K562 (cell line): ENCODE results near the gene ULBP2. TPM values are rescaled to one million over a fixed set of nuclear protein-coding genes. Genes with fewer than 3 reads are reported as not detected.
"Not testable (repeated sequence)": the region's sequence is repeated elsewhere in the genome, so short reads cannot be mapped to it uniquely, and the experiment has no call there.

Experiments
- ATAC-seq: fragments of 200-7000 bp; cut with Tn5 transposase; 3 replicates; pipeline ENCODE4 v1.9.1; 2020; ENCODE audit warnings: moderate library complexity
- BruUV-seq: library from RNA; stranded (reverse); fragments of 400-500 nt; replicated peaks from 2 replicates; lab custom pipeline; 2021; lab: Mats Ljungman, UMichigan
- CTCF ChIA-PET: fragments of 300-600 bp; formaldehyde crosslinking; extraction: SDS; loops from one replicate; lab custom pipeline; 2021; ENCODE audit warnings: low intra/inter-chr PET ratio; lab: Yijun Ruan, JAX
- POLR2A ChIA-PET: fragments of 300-600, 350-650 bp; sonication (Branson Sonifier 250); formaldehyde crosslinking; extraction: SDS; loops from one replicate; lab custom pipeline; 2021; ENCODE audit warnings: antibody characterized with exemption, inconsistent platforms; lab: Yijun Ruan, JAX
- DNase-seq, 4 experiments: peaks; one replicate each; pipeline versions ENCODE4 v3.0.0 to v3.0.0-alpha.2; 2011 to 2018; ENCODE audit warnings: low spot score in 3 of 4, mixed read lengths in 3 of 4; ENCODE audit errors: extremely low read depth in 1 of 4
- FAIRE-seq: peaks from 2 replicates; lab custom pipeline; 2011; peaks lifted over from hg19 to GRCh38; lab: Jason Lieb, UNC
- H2AFZ ChIP-seq: 2 replicates; pipeline ENCODE4 v1.6.0; 2011; ENCODE audit warnings: low read depth, low read length, control low read depth, inconsistent platforms
- H3K27ac ChIP-seq: fragments of 200-600 bp; 3 replicates; pipeline ENCODE4 v1.8.0; 2011; ENCODE audit warnings: low read depth, mild to moderate bottlenecking, control low read depth, inconsistent platforms, low read length, moderate library complexity, mixed read lengths; ENCODE audit errors: extremely low read depth
- H3K27me3 ChIP-seq, 2 experiments: fragments of 300-600 bp in 1 of 2; 2 replicates in 1 of 2; 3 replicates in 1 of 2; pipeline versions ENCODE4 v1.6.0 to v1.8.0; 2011; ENCODE audit warnings: inconsistent platforms in 2 of 2, low read length in 2 of 2, mild to moderate bottlenecking in 1 of 2, mixed read lengths in 1 of 2, moderate library complexity in 1 of 2; ENCODE audit not compliant: control insufficient read depth in 2 of 2, insufficient read depth in 2 of 2
- H3K36me3 ChIP-seq: fragments of 300-600 bp; 3 replicates; pipeline ENCODE4 v1.8.0; 2011; ENCODE audit warnings: mild to moderate bottlenecking, low read length, inconsistent platforms; ENCODE audit not compliant: control insufficient read depth, insufficient read depth
- H3K4me1 ChIP-seq, 2 experiments: fragments of 200-600 bp in 1 of 2; replicated peaks in 1 of 2; 2 replicates in 1 of 2; 3 replicates in 1 of 2; pipeline versions ENCODE4 v1.5.1 to v1.8.0; 2011; ENCODE audit warnings: inconsistent platforms in 2 of 2, low read length in 2 of 2, mild to moderate bottlenecking in 1 of 2, mixed read lengths in 1 of 2, moderate library complexity in 1 of 2; ENCODE audit not compliant: control insufficient read depth in 2 of 2, insufficient read depth in 2 of 2
- H3K4me2 ChIP-seq: 2 replicates; pipeline ENCODE4 v1.6.1; 2011; ENCODE audit warnings: low read length, control low read depth, inconsistent platforms, mixed read lengths; ENCODE audit not compliant: insufficient read depth
- H3K4me3 ChIP-seq: fragments of 200-600 bp; sonication (generic), shearing (Covaris generic); 2 replicates; pipeline ENCODE4 v1.5.1; 2016; ENCODE audit warnings: control low read depth, inconsistent platforms
- H3K79me2 ChIP-seq: fragments of 200-600 bp; 3 replicates; pipeline ENCODE4 v1.8.0; 2011; ENCODE audit warnings: low read length, inconsistent platforms; ENCODE audit not compliant: control insufficient read depth, insufficient read depth
- H3K9ac ChIP-seq, 2 experiments: 2 replicates each; pipeline versions ENCODE4 v1.6.0 to v1.6.1; 2011; ENCODE audit warnings: low read depth in 2 of 2, low read length in 2 of 2, control low read depth in 1 of 2, inconsistent platforms in 1 of 2, mild to moderate bottlenecking in 1 of 2, mixed read lengths in 1 of 2; ENCODE audit not compliant: insufficient read depth in 1 of 2
- H3K9me1 ChIP-seq: one replicate; pipeline ENCODE4 v1.6.0; 2011; ENCODE audit warnings: inconsistent platforms, mild to moderate bottlenecking, low read length, moderate library complexity; ENCODE audit not compliant: control insufficient read depth, insufficient read depth
- H3K9me3 ChIP-seq: replicated peaks from 2 replicates; pipeline ENCODE4 v1.5.1; 2011; ENCODE audit warnings: low read depth, low read length, inconsistent platforms; ENCODE audit not compliant: control insufficient read depth, insufficient read depth
- H4K20me1 ChIP-seq: replicated peaks from 2 replicates; pipeline ENCODE4 v1.6.1; 2011; ENCODE audit warnings: low read length, inconsistent platforms, mixed read lengths; ENCODE audit not compliant: control insufficient read depth, insufficient read depth
- WGBS: fragments of 100-300 bp; shearing (Covaris generic); methylation state at CpG from one replicate; pipeline ENCODE4 v1.1.6; 2016; ENCODE audit warnings: low coverage, mixed read lengths; ENCODE audit not compliant: insufficient coverage; ENCODE audit errors: missing lambda C conversion rate; 5-methylcytosine and 5-hydroxymethylcytosine counted together
- in situ Hi-C: fragments of 300-500 bp; cut with MboI; formaldehyde crosslinking; loops from 4 replicates; pipeline ENCODE4 v1.15.0; 2018; ENCODE audit warnings: inconsistent platforms, mixed read lengths
- intact Hi-C: fragments of 100-400 bp; cut with micrococcal nuclease; formaldehyde crosslinking; loops from 2 replicates; pipeline ENCODE4 v1.14.2; 2022
- polyA plus RNA-seq, 8 experiments: library from polyadenylated mRNA; depleted of rRNA in 4 of 8; stranded (reverse) in 5 of 8; unstranded in 3 of 8; fragments of >200 nt; fragmentation: Nextera tagmentation in 2 of 8; fragmentation: Illumina TruSeq in 1 of 8; extraction: Ambion mirVana in 2 of 8; extraction: Trizol in 1 of 8; gene quantifications; 2 replicates each; pipeline versions ENCODE4 v1.2.1 to v1.2.3, GENCODE V29; 2011 to 2014; ENCODE audit warnings: inconsistent platforms in 1 of 8, missing spikeins in 1 of 8
- total RNA-seq, 7 experiments: library from RNA; depleted of rRNA in 6 of 7; stranded (reverse); fragments of >200 nt in 6 of 7; fragmentation: Illumina TruSeq in 2 of 7; extraction: Trizol in 2 of 7; gene quantifications; 2 replicates each; pipeline versions ENCODE4 v1.2.1 to v1.2.3, GENCODE V29; 2011 to 2021; ENCODE audit warnings: low replicate concordance in 1 of 7
- TF ChIP-seq, protein P1 (sequence below): fragments of 450-650 bp; formaldehyde crosslinking; IDR thresholded peaks from 2 replicates; pipeline ENCODE4 v1.4.0; 2020; ENCODE audit warnings: mild to moderate bottlenecking, mixed read lengths
- TF ChIP-seq, protein P2 (sequence below): fragments of 450-650 bp; IDR thresholded peaks from 2 replicates; pipeline ENCODE4 v1.6.1; 2016; ENCODE audit warnings: mild to moderate bottlenecking, moderate library complexity

ULBP2 gene
- total and polyA plus RNA-seq, 9 of the 15 experiments (the other 6 are each of a cell fraction or from before 2014, with no cell fraction given): 0.50 to 5.3 (median 1.2) TPM

DNA sequence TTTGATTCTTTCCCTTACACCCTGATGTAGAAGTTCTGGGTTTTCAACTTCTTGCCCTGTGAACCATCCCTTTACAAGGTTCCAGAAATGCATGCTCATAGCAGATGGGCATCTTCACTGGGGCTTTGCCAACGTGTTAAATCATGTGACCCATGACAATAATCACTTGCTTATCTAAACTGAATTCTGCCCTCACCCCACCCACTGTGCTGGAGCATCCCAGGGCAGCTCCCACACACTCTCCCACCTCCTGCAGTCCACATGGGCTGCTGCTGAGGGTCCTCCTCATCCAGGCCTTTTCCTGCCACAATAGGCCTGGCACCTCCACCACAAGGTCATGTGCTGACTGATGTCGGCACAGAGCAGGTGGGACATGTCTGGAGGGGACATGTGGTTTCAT is 26.2 kb downstream of the ULBP2 start:
- H3K36me3 ChIP-seq, H3K4me3 ChIP-seq, CTCF ChIA-PET, BruUV-seq, H3K9ac ChIP-seq, intact Hi-C loops, FAIRE-seq, in situ Hi-C loops, H3K4me2 ChIP-seq, H3K27me3 ChIP-seq, POLR2A ChIA-PET, H3K9me3 ChIP-seq, DNase-seq, H2AFZ ChIP-seq, H3K79me2 ChIP-seq, H4K20me1 ChIP-seq, H3K27ac ChIP-seq, H3K9me1 ChIP-seq, ATAC-seq: not testable (repeated sequence)
- 15% methylated on average over 2 of the region's 2 CpGs for WGBS
- H3K4me1 ChIP-seq: peaks cover 5 to 16% of the 10 kb centered on the region in 2 experiments; a peak in 4 of 5 replicates
- TF ChIP-seq, protein P1, sequence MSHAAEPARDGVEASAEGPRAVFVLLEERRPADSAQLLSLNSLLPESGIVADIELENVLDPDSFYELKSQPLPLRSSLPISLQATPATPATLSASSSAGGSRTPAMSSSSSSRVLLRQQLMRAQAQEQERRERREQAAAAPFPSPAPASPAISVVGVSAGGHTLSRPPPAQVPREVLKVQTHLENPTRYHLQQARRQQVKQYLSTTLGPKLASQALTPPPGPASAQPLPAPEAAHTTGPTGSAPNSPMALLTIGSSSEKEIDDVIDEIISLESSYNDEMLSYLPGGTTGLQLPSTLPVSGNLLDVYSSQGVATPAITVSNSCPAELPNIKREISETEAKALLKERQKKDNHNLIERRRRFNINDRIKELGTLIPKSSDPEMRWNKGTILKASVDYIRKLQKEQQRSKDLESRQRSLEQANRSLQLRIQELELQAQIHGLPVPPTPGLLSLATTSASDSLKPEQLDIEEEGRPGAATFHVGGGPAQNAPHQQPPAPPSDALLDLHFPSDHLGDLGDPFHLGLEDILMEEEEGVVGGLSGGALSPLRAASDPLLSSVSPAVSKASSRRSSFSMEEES (CRISPR knock-in tag): peak; percentile 61
- TF ChIP-seq, protein P2, sequence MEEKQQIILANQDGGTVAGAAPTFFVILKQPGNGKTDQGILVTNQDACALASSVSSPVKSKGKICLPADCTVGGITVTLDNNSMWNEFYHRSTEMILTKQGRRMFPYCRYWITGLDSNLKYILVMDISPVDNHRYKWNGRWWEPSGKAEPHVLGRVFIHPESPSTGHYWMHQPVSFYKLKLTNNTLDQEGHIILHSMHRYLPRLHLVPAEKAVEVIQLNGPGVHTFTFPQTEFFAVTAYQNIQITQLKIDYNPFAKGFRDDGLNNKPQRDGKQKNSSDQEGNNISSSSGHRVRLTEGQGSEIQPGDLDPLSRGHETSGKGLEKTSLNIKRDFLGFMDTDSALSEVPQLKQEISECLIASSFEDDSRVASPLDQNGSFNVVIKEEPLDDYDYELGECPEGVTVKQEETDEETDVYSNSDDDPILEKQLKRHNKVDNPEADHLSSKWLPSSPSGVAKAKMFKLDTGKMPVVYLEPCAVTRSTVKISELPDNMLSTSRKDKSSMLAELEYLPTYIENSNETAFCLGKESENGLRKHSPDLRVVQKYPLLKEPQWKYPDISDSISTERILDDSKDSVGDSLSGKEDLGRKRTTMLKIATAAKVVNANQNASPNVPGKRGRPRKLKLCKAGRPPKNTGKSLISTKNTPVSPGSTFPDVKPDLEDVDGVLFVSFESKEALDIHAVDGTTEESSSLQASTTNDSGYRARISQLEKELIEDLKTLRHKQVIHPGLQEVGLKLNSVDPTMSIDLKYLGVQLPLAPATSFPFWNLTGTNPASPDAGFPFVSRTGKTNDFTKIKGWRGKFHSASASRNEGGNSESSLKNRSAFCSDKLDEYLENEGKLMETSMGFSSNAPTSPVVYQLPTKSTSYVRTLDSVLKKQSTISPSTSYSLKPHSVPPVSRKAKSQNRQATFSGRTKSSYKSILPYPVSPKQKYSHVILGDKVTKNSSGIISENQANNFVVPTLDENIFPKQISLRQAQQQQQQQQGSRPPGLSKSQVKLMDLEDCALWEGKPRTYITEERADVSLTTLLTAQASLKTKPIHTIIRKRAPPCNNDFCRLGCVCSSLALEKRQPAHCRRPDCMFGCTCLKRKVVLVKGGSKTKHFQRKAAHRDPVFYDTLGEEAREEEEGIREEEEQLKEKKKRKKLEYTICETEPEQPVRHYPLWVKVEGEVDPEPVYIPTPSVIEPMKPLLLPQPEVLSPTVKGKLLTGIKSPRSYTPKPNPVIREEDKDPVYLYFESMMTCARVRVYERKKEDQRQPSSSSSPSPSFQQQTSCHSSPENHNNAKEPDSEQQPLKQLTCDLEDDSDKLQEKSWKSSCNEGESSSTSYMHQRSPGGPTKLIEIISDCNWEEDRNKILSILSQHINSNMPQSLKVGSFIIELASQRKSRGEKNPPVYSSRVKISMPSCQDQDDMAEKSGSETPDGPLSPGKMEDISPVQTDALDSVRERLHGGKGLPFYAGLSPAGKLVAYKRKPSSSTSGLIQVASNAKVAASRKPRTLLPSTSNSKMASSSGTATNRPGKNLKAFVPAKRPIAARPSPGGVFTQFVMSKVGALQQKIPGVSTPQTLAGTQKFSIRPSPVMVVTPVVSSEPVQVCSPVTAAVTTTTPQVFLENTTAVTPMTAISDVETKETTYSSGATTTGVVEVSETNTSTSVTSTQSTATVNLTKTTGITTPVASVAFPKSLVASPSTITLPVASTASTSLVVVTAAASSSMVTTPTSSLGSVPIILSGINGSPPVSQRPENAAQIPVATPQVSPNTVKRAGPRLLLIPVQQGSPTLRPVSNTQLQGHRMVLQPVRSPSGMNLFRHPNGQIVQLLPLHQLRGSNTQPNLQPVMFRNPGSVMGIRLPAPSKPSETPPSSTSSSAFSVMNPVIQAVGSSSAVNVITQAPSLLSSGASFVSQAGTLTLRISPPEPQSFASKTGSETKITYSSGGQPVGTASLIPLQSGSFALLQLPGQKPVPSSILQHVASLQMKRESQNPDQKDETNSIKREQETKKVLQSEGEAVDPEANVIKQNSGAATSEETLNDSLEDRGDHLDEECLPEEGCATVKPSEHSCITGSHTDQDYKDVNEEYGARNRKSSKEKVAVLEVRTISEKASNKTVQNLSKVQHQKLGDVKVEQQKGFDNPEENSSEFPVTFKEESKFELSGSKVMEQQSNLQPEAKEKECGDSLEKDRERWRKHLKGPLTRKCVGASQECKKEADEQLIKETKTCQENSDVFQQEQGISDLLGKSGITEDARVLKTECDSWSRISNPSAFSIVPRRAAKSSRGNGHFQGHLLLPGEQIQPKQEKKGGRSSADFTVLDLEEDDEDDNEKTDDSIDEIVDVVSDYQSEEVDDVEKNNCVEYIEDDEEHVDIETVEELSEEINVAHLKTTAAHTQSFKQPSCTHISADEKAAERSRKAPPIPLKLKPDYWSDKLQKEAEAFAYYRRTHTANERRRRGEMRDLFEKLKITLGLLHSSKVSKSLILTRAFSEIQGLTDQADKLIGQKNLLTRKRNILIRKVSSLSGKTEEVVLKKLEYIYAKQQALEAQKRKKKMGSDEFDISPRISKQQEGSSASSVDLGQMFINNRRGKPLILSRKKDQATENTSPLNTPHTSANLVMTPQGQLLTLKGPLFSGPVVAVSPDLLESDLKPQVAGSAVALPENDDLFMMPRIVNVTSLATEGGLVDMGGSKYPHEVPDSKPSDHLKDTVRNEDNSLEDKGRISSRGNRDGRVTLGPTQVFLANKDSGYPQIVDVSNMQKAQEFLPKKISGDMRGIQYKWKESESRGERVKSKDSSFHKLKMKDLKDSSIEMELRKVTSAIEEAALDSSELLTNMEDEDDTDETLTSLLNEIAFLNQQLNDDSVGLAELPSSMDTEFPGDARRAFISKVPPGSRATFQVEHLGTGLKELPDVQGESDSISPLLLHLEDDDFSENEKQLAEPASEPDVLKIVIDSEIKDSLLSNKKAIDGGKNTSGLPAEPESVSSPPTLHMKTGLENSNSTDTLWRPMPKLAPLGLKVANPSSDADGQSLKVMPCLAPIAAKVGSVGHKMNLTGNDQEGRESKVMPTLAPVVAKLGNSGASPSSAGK: 0 out of 2 replicates have a peak, but pooled peaks have one; percentile 18
